DND-41 (cell line): ENCODE measurements around the gene DCAF4.

Experiments used
- EZH2 ChIP-seq: IDR thresholded peaks from 3 replicates; pipeline ENCODE4 v1.6.1; 2012; ENCODE audit warnings: borderline replicate concordance, low read depth, mild to moderate bottlenecking, moderate library complexity, low read length, inconsistent platforms; ENCODE audit not compliant: severe bottlenecking
- TF ChIP-seq, protein P1 (sequence below): IDR thresholded peaks from 2 replicates; pipeline ENCODE4 v1.5.1; 2012; ENCODE audit warnings: borderline replicate concordance, low read length, moderate library complexity, mild to moderate bottlenecking; ENCODE audit not compliant: poor library complexity, severe bottlenecking; ENCODE audit errors: extremely low read depth

DNA sequence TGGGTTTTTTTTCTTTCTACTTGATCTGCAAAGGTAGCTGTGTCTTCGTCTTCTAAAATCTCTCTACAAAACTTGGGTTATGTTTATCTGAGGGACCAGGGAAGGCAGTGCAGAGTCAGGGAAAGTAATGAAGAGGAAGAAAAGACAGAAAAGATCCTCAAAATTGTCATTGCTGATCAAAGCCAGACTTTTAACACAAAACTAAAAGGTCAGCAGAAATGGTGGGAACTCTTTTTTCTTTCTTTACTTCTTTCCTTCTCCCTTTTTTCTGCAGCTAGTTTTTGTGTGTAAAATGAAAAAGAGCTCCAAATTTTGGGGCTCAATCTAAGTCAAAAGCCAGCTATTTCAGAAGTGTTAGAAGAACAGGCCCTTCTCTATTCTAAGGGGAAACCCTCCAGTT is 44.2 kb upstream of the DCAF4 start:
- TF ChIP-seq, protein P1, sequence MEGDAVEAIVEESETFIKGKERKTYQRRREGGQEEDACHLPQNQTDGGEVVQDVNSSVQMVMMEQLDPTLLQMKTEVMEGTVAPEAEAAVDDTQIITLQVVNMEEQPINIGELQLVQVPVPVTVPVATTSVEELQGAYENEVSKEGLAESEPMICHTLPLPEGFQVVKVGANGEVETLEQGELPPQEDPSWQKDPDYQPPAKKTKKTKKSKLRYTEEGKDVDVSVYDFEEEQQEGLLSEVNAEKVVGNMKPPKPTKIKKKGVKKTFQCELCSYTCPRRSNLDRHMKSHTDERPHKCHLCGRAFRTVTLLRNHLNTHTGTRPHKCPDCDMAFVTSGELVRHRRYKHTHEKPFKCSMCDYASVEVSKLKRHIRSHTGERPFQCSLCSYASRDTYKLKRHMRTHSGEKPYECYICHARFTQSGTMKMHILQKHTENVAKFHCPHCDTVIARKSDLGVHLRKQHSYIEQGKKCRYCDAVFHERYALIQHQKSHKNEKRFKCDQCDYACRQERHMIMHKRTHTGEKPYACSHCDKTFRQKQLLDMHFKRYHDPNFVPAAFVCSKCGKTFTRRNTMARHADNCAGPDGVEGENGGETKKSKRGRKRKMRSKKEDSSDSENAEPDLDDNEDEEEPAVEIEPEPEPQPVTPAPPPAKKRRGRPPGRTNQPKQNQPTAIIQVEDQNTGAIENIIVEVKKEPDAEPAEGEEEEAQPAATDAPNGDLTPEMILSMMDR = no peak
- no peak for TF ChIP-seq EZH2
